Epithelial cell of prostate (primary cell): ENCODE results near the gene C22orf39.

Experiments
- DNase-seq: peaks from one replicate; pipeline ENCODE4 v3.0.0-alpha.2; 2011; ENCODE audit warnings: low read depth, low spot score
- H3K27ac ChIP-seq: fragments of 450-650 bp; 2 replicates; pipeline ENCODE4 v1.5.1; 2017; ENCODE audit warnings: mild to moderate bottlenecking

Gene C22orf39

GRCh38 chr22:19434401-19434800 is 13.1 kb downstream of the C22orf39 start:
- DNase-seq: no peak
- no peak overlapping the region for H3K27ac ChIP-seq

GRCh38 chr22:19432133-19432851 is 15.2 kb downstream of the C22orf39 start, which contains the start of gene MRPL40:
Gene MRPL40 (plus strand): TSS chr22:19432545. CDS start chr22:19432555, 10 bp downstream.
- H3K27ac ChIP-seq: peak within 1 kb of the TSS; percentile 94
- peak; percentile 56 for DNase-seq

- DNase-seq: peak; percentile 55
- H3K27ac ChIP-seq: peak within 1 kb of the TSS; percentile 94
Observed at GRCh38 chr22:19431649-19432132, 15.8 kb downstream of the C22orf39 start, which contains the start of gene HIRA. Gene HIRA (minus strand): TSS chr22:19431733. CDS start chr22:19431476, 257 bp downstream.

- no peak for DNase-seq
- peak overlapping the region; percentile 94 for H3K27ac ChIP-seq
Observed at GRCh38 chr22:19430890-19431541, 16.5 kb downstream of the C22orf39 start.

- DNase-seq: no peak
- H3K27ac ChIP-seq: peak overlapping the region; percentile 94
Observed at GRCh38 chr22:19429950-19430889, 17.3 kb downstream of the C22orf39 start.

GRCh38 chr22:19424186-19424500 is 23.4 kb downstream of the C22orf39 start:
- no peak overlapping the region for H3K27ac ChIP-seq
- DNase-seq: no peak

- H3K27ac ChIP-seq: no peak overlapping the region
- DNase-seq: no peak
Observed at GRCh38 chr22:19422440-19423301, 24.8 kb downstream of the C22orf39 start.

GRCh38 chr22:19420321-19420720 is 27.2 kb downstream of the C22orf39 start:
- DNase-seq: no peak
- no peak overlapping the region for H3K27ac ChIP-seq

- no peak for DNase-seq
Observed at GRCh38 chr22:19419464-19420178, 27.9 kb downstream of the C22orf39 start.

GRCh38 chr22:19419086-19419463 is 28.4 kb downstream of the C22orf39 start:
- DNase-seq: no peak
- H3K27ac ChIP-seq: no peak overlapping the region

More at GRCh38 chr22:19419464-19420178, 27.9 kb downstream of the C22orf39 start:
- H3K27ac ChIP-seq: no peak overlapping the region

GRCh38 chr22:19412923-19413322 is 34.6 kb downstream of the C22orf39 start:
- DNase-seq: no peak
- H3K27ac ChIP-seq: no peak overlapping the region

- no peak for DNase-seq
- no peak overlapping the region for H3K27ac ChIP-seq
Observed at GRCh38 chr22:19412478-19412877, 35.0 kb downstream of the C22orf39 start.

- DNase-seq: no peak
Observed at GRCh38 chr22:19411690-19412045, 35.8 kb downstream of the C22orf39 start.

GRCh38 chr22:19410941-19411689 is 36.4 kb downstream of the C22orf39 start:
- DNase-seq: no peak

More at GRCh38 chr22:19411690-19412045, 35.8 kb downstream of the C22orf39 start:
- H3K27ac ChIP-seq: no peak overlapping the region

GRCh38 chr22:19407649-19408606 is 39.6 kb downstream of the C22orf39 start:
- no peak overlapping the region for H3K27ac ChIP-seq
- no peak for DNase-seq

More at GRCh38 chr22:19410941-19411689, 36.4 kb downstream of the C22orf39 start:
- H3K27ac ChIP-seq: no peak overlapping the region

GRCh38 chr22:19406846-19407245 is 40.7 kb downstream of the C22orf39 start:
- no peak for DNase-seq
- H3K27ac ChIP-seq: no peak overlapping the region

- H3K27ac ChIP-seq: no peak overlapping the region
- no peak for DNase-seq
Observed at GRCh38 chr22:19406281-19406811, 41.2 kb downstream of the C22orf39 start.
